Natural killer cell (primary cell): ENCODE results near the gene POU4F1. TPM values are rescaled to one million over a fixed set of nuclear protein-coding genes. Genes with fewer than 3 reads are reported as not detected.

Source experiments
- ATAC-seq, 3 donors: fragments of 150-1000 bp in 2 of 3; fragments of 200-7000 bp in 1 of 3; cut with Tn5 transposase; 1 replicate in 1 of 3; 2 replicates in 2 of 3; pipeline ENCODE4 v1.10.0; 2021; ENCODE audit warnings: mild to moderate bottlenecking in 2 of 3, moderate library complexity in 2 of 3
- DNase-seq, 2 donors: peaks; one replicate each; pipeline versions ENCODE4 v3.0.0 to v3.0.0-alpha.2; 2013 to 2021; ENCODE audit warnings: mixed read lengths in 1 of 2
- H3K27ac ChIP-seq: one replicate; pipeline ENCODE4 v1.5.1; 2013; ENCODE audit warnings: mild to moderate bottlenecking, low read length
- H3K27me3 ChIP-seq: one replicate; pipeline ENCODE4 v1.6.1; 2013; ENCODE audit warnings: low read length; ENCODE audit not compliant: control insufficient read depth, insufficient read depth
- H3K36me3 ChIP-seq: one replicate; pipeline ENCODE4 v1.6.1; 2013; ENCODE audit warnings: low read length; ENCODE audit not compliant: control insufficient read depth, insufficient read depth
- H3K4me1 ChIP-seq: one replicate; pipeline ENCODE4 v1.6.1; 2013; ENCODE audit warnings: low read length; ENCODE audit not compliant: control insufficient read depth, insufficient read depth
- H3K4me3 ChIP-seq: one replicate; pipeline ENCODE4 v1.5.1; 2013; ENCODE audit warnings: low read length
- H3K9me3 ChIP-seq: one replicate; pipeline ENCODE4 v1.6.1; 2013; ENCODE audit warnings: low read length; ENCODE audit not compliant: control insufficient read depth, insufficient read depth
- H3K27ac Mint-ChIP-seq, 2 donors: one replicate each; pipeline ENCODE4 v1.8.0; 2022; ENCODE audit warnings: mild to moderate bottlenecking in 2 of 2, mixed read lengths in 2 of 2, moderate library complexity in 1 of 2
- H3K27me3 Mint-ChIP-seq, 2 donors: one replicate each; pipeline ENCODE4 v1.8.0; 2022; ENCODE audit warnings: low read depth in 2 of 2, mixed read lengths in 2 of 2
- H3K36me3 Mint-ChIP-seq: one replicate; pipeline ENCODE4 v1.8.0; 2022; ENCODE audit warnings: mixed read lengths
- H3K4me1 Mint-ChIP-seq, 2 donors: one replicate each; pipeline ENCODE4 v1.8.0; 2022; ENCODE audit warnings: mixed read lengths in 2 of 2
- H3K4me3 Mint-ChIP-seq: one replicate; pipeline ENCODE4 v1.8.0; 2022; ENCODE audit warnings: mild to moderate bottlenecking, moderate library complexity, mixed read lengths
- H3K9me3 Mint-ChIP-seq, 2 donors: one replicate each; pipeline ENCODE4 v1.8.0; 2022; ENCODE audit warnings: mixed read lengths in 2 of 2
- CTCF ChIP-seq: fragments of 200-600 bp; IDR thresholded peaks from one replicate; pipeline ENCODE4 v1.8.0; 2022; ENCODE audit warnings: antibody characterized with exemption
- WGBS: methylation state at CpG from one replicate; pipeline ENCODE4 v1.1.7; 2013; ENCODE audit warnings: missing lambda C conversion rate; ENCODE audit not compliant: insufficient coverage; 5-methylcytosine and 5-hydroxymethylcytosine counted together
- intact Hi-C: fragments of 100-400 bp; cut with micrococcal nuclease; formaldehyde crosslinking; loops from one replicate; pipeline ENCODE4 v1.14.2; 2022
- total RNA-seq, 4 donors: library from RNA; stranded (reverse); fragments of 120-200 nt in 1 of 4; gene quantifications; one replicate each; pipeline versions ENCODE4 v1.2.3 to v1.2.4, GENCODE V29; 2013 to 2022

Gene POU4F1
- total RNA-seq, 3 donors from 2014 or later (not counting 1 experiment from before 2014, with no cell fraction given), result 0.10 TPM; not detected in 2

GRCh38 chr13:78604782-78605611 lies 1.6 kb upstream of the POU4F1 start:
- intact Hi-C loops, result no loop called here

DNA sequence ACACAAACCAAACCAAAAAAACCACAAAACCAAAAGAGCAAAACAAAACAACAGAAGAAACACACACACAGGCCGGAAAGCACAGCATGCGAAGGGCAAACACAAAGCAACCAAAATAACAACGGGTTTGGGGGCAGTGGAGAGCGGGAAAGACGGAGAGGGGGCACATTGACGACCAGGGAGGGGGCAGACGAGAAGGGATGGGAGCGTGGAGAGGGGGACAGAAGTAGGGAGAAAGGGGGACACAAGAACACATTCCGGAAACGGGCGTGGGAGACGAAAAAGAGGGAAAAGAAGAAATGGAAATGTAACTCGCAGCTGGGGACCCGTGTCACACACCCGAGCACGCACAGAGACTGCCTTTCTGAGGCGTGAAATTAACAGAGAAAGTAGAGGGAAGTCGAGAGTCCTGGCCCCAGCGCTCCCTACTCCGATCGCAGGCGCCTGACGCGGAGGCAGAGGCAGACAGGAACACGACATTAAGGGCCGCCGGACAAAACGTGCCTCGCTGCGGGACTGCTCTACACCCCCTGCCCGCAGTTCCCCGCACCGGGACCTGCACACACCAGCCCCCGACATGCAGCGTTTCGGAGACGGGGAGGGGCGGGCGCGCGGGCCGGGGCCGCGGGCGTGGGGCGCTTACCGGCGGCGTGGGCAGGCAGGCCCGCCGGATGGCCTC lies 652 bp downstream of the POU4F1 start:
- peak overlapping the region in 1 of 2 donors; percentile 49 for H3K27ac Mint-ChIP-seq
- WGBS, result 1% methylated on average over 51 of the region's 51 CpGs
- Histone ChIP-seq H3K4me3 (peak overlapping the region; percentile 12), H3K27ac (no peak overlapping the region), H3K4me1 (peaks cover 31% of the 10 kb centered on the region), H3K27me3 (peaks cover 81% of the 10 kb centered on the region), H3K36me3 (no peaks in the 10 kb centered on the region), H3K9me3 (peaks cover 3% of the 10 kb centered on the region)
- no peaks in the 10 kb centered on the region for H3K36me3 Mint-ChIP-seq
- no peak for TF ChIP-seq CTCF
- peak overlapping the region; percentile 83 for H3K4me3 Mint-ChIP-seq
- peak; percentile 8 to 36 (median 25) for ATAC-seq
- no peaks in the 10 kb centered on the region for H3K9me3 Mint-ChIP-seq
- peak in 1 of 2 donors; percentile 46 for DNase-seq
- H3K4me1 Mint-ChIP-seq, result peaks cover 42 to 48% of the 10 kb centered on the region in 2 donors
- H3K27me3 Mint-ChIP-seq, result peaks cover 71 to 86% of the 10 kb centered on the region in 2 donors
- intact Hi-C loops, result no loop called here

More at GRCh38 chr13:78604782-78605611, 1.6 kb upstream of the POU4F1 start:
- WGBS, result 4% methylated on average over 19 of the region's 20 CpGs
- Histone ChIP-seq H3K27ac (no peak overlapping the region), H3K9me3 (peaks cover 3% of the 10 kb centered on the region), H3K4me3 (no peak overlapping the region), H3K4me1 (peaks cover 52% of the 10 kb centered on the region), H3K36me3 (no peaks in the 10 kb centered on the region), H3K27me3 (peaks cover 80% of the 10 kb centered on the region)
- ATAC-seq (no peak), DNase-seq (peak in 1 of 2 donors; percentile 5)
- Mint-ChIP-seq H3K27me3 (peaks cover 77 to 90% of the 10 kb centered on the region in 2 donors), H3K9me3 (no peaks in the 10 kb centered on the region), H3K27ac (no peak overlapping the region), H3K4me3 (no peak overlapping the region), H3K36me3 (no peaks in the 10 kb centered on the region), H3K4me1 (peaks cover 53 to 64% of the 10 kb centered on the region in 2 donors)
- no peak for TF ChIP-seq CTCF

DNA sequence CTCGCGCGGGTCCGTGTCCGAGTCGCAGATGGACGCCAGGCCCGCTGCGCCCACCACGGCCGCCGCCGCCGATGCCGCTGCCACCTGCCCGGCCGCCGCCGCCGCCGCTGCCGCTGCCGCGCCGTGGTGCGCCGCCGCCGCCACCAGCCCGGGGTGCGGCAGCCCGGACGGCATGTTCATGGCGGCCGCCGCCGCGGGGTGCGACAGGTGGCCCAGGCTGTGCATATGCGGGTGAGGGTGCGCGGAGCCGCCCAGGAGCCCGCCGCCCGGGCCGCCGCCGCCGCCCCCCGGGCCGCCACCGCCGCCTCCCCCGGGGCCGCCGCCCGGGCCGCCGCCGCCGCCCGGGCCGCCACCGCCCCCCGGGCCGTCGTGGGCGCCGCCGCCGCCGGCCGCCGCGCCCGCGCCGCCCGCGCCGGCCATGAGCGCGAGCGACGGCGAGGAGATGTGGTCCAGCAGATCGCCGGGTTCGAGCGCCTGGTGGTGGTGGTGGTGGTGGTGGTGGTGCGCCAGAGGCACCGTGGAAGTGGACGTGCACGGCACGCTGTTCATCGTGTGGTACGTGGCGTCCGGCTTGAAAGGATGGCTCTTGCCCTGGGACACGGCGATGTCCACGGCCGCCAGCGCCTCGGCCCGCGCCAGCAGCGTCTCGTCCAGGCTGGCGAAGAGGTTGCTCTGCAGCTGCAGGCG lies 1.3 kb downstream of the POU4F1 start:
- no peak for DNase-seq
- Histone ChIP-seq H3K36me3 (no peaks in the 10 kb centered on the region), H3K27me3 (peaks cover 81% of the 10 kb centered on the region), H3K4me1 (peaks cover 24% of the 10 kb centered on the region), H3K9me3 (peaks cover 5% of the 10 kb centered on the region), H3K27ac (no peak overlapping the region), H3K4me3 (peak overlapping the region; percentile 12)
- no peak for TF ChIP-seq CTCF
- Mint-ChIP-seq H3K27ac (peak overlapping the region in 1 of 2 donors; percentile 49), H3K36me3 (no peaks in the 10 kb centered on the region), H3K4me3 (peak overlapping the region; percentile 83), H3K4me1 (peaks cover 37 to 41% of the 10 kb centered on the region in 2 donors), H3K27me3 (peaks cover 71 to 86% of the 10 kb centered on the region in 2 donors), H3K9me3 (no peaks in the 10 kb centered on the region)
- intact Hi-C loops, result no loop called here
- 2% methylated on average over 112 of the region's 112 CpGs for WGBS
- peak in 2 of 3 donors; percentile 12 to 32 for ATAC-seq
